BJ (cell line): ENCODE data around the gene RGS12. TPM values are rescaled to one million over a fixed set of nuclear protein-coding genes. Genes with fewer than 3 reads are reported as not detected.

Experiments used
- CTCF ChIA-PET: fragments of 350-600 bp; formaldehyde crosslinking; extraction: SDS; loops from one replicate; lab custom pipeline; 2021; ENCODE audit warnings: antibody characterized with exemption, inconsistent platforms; lab: Yijun Ruan, JAX
- POLR2A ChIA-PET: fragments of 300-600 bp; sonication (Branson Sonifier 250); formaldehyde crosslinking; extraction: SDS; loops from one replicate; lab custom pipeline; 2021; ENCODE audit warnings: antibody characterized with exemption; lab: Charles Lee
- DNase-seq: peaks from one replicate; pipeline ENCODE4 v3.0.0-alpha.2; 2011; ENCODE audit warnings: low read depth
- H3K27me3 ChIP-seq: 2 replicates; pipeline ENCODE4 v1.6.0; 2011; ENCODE audit warnings: low read length; ENCODE audit not compliant: control insufficient read depth, insufficient read depth
- H3K36me3 ChIP-seq: 2 replicates; pipeline ENCODE4 v1.5.1; 2011; ENCODE audit warnings: low read length; ENCODE audit not compliant: control insufficient read depth, insufficient read depth
- H3K4me3 ChIP-seq: 2 replicates; pipeline ENCODE4 v1.5.1; 2011; ENCODE audit warnings: low read depth, mild to moderate bottlenecking, control low read depth, low read length
- CTCF ChIP-seq: IDR thresholded peaks from 2 replicates; pipeline ENCODE4 v1.5.1; 2011; ENCODE audit warnings: low read depth, mild to moderate bottlenecking, control low read depth, inconsistent platforms, low read length, moderate library complexity; ENCODE audit not compliant: insufficient read depth
- polyA plus RNA-seq: library from polyadenylated mRNA; depleted of rRNA; stranded (reverse); fragments of >200 nt; gene quantifications from 2 replicates; pipeline ENCODE4 v1.2.3, GENCODE V29; 2011

RGS12 gene
- polyA plus RNA-seq, 1 experiment: 16.3 TPM

- DNase-seq: no peak
- CTCF ChIA-PET: no interaction called here
- Histone ChIP-seq H3K36me3 (no peaks in the 10 kb centered on the region), H3K4me3 (no peak overlapping the region), H3K27me3 (no peaks in the 10 kb centered on the region)
- no peak for TF ChIP-seq CTCF
- POLR2A ChIA-PET: no interaction called here
Measured at GRCh38 chr4:3268395-3269104, 24.3 kb upstream of the RGS12 start.

- DNase-seq: no peak
- POLR2A ChIA-PET: no interaction called here
Measured at GRCh38 chr4:3269105-3269927, 23.5 kb upstream of the RGS12 start.

GRCh38 chr4:3269991-3270611, 22.7 kb upstream of the RGS12 start:
- no peak for TF ChIP-seq CTCF
- Histone ChIP-seq H3K4me3 (no peak overlapping the region), H3K27me3 (no peaks in the 10 kb centered on the region), H3K36me3 (no peaks in the 10 kb centered on the region)
- DNase-seq: no peak
- ChIA-PET CTCF (no interaction called here), POLR2A (no interaction called here)

More at GRCh38 chr4:3269105-3269927, 23.5 kb upstream of the RGS12 start:
- Histone ChIP-seq H3K4me3 (no peak overlapping the region), H3K27me3 (no peaks in the 10 kb centered on the region), H3K36me3 (no peaks in the 10 kb centered on the region)
- no peak for TF ChIP-seq CTCF
- CTCF ChIA-PET: no interaction called here

GRCh38 chr4:3271131-3271530, 21.7 kb upstream of the RGS12 start:
- no peak for DNase-seq
- no peak for TF ChIP-seq CTCF
- H3K27me3 ChIP-seq: no peaks in the 10 kb centered on the region
- ChIA-PET CTCF (interaction anchor here (0.5 to 1.7 kb wide), 2 partner anchors 9 to 57 kb away, joined by 3 to 4 read pairs; no protein-coding TSS in a partner anchor), POLR2A (no interaction called here)
- no peaks in the 10 kb centered on the region for H3K36me3 ChIP-seq
- H3K4me3 ChIP-seq: no peak overlapping the region

- DNase-seq: no peak
- Histone ChIP-seq H3K27me3 (peaks cover 4% of the 10 kb centered on the region), H3K36me3 (no peaks in the 10 kb centered on the region), H3K4me3 (no peak overlapping the region)
- ChIA-PET POLR2A (no interaction called here), CTCF (no interaction called here)
- no peak for TF ChIP-seq CTCF
Measured at GRCh38 chr4:3276986-3277385, 15.8 kb upstream of the RGS12 start.
